Hepatocyte (in vitro differentiated cells): ENCODE data around the gene GNAL.

ENCODE experiments used
- EZH2 ChIP-seq: fragments of 200-600 bp; sonication (generic); IDR thresholded peaks from 2 replicates; pipeline ENCODE4 v1.6.1; 2016; ENCODE audit warnings: antibody characterized with exemption, mild to moderate bottlenecking, borderline replicate concordance
- TF ChIP-seq, protein P1 (sequence below): fragments of 200-600 bp; sonication (generic); IDR thresholded peaks from 2 replicates; pipeline ENCODE4 v1.5.1; 2016; ENCODE audit warnings: antibody characterized with exemption, mild to moderate bottlenecking; ENCODE audit not compliant: poor library complexity

- TF ChIP-seq EZH2: no peak
- TF ChIP-seq, protein P1, sequence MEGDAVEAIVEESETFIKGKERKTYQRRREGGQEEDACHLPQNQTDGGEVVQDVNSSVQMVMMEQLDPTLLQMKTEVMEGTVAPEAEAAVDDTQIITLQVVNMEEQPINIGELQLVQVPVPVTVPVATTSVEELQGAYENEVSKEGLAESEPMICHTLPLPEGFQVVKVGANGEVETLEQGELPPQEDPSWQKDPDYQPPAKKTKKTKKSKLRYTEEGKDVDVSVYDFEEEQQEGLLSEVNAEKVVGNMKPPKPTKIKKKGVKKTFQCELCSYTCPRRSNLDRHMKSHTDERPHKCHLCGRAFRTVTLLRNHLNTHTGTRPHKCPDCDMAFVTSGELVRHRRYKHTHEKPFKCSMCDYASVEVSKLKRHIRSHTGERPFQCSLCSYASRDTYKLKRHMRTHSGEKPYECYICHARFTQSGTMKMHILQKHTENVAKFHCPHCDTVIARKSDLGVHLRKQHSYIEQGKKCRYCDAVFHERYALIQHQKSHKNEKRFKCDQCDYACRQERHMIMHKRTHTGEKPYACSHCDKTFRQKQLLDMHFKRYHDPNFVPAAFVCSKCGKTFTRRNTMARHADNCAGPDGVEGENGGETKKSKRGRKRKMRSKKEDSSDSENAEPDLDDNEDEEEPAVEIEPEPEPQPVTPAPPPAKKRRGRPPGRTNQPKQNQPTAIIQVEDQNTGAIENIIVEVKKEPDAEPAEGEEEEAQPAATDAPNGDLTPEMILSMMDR: no peak
Measured at GRCh38 chr18:11821208-11821607, 132.1 kb downstream of the GNAL start.
